ENCODE results near the gene ZNF322. TPM values are rescaled to one million over a fixed set of nuclear protein-coding genes. Genes with fewer than 3 reads are reported as not detected.

The ZNF322 gene, protein sequence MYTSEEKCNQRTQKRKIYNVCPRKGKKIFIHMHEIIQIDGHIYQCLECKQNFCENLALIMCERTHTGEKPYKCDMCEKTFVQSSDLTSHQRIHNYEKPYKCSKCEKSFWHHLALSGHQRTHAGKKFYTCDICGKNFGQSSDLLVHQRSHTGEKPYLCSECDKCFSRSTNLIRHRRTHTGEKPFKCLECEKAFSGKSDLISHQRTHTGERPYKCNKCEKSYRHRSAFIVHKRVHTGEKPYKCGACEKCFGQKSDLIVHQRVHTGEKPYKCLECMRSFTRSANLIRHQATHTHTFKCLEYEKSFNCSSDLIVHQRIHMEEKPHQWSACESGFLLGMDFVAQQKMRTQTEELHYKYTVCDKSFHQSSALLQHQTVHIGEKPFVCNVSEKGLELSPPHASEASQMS
- total RNA-seq = 11.8 and 13.3 TPM in 2 replicates

DNA sequence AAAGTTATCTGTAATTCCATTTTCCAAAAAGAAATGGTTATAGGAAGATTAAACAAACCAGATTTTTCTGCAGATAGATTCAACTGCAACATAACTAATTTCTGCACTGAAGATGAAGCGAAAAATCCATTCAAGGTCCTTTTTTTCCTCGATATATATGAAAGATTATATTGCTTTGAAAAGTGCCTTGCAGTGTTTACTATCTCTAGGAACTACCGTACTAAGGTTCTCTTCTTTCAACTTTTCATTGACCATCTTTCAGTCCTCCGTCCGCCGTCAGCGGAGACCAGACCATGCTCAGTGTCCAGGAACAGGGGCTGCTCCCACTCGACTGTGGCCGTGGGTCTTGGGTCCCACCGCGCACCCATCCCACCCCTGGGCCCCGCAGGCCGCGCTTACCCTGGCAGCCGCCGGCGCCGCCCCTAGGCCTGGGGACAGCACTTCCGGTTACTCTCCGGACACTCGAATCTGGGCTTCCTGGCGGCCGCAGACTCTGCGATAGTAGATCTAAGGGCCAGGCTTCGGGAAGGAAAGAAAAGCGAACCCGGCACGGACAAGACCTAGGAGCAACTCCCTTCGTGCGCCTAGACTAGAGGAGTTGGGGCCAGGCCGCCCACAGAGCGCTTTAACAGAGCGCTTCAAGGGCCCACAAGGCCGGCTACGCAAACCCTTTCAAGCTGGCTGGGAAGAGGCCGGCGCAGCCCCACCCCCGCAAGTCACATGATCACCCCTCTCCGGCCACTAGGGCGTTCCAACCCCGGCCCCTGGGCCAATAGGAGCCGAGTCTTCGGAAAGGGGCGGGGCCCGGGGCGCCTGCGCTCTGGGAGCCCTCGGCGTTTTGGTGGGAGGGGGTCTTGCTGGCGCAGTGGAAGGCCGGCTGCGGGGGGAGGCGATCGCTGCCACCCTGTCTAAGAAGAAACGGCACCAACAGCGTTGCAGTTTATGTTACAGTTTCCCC is at the start of gene ZNF322:
Gene ZNF322, minus strand, starts transcription at position 705 of the 958 bp plus-strand sequence. CDS start 21,193 bp downstream, outside the sequence.

DNA sequence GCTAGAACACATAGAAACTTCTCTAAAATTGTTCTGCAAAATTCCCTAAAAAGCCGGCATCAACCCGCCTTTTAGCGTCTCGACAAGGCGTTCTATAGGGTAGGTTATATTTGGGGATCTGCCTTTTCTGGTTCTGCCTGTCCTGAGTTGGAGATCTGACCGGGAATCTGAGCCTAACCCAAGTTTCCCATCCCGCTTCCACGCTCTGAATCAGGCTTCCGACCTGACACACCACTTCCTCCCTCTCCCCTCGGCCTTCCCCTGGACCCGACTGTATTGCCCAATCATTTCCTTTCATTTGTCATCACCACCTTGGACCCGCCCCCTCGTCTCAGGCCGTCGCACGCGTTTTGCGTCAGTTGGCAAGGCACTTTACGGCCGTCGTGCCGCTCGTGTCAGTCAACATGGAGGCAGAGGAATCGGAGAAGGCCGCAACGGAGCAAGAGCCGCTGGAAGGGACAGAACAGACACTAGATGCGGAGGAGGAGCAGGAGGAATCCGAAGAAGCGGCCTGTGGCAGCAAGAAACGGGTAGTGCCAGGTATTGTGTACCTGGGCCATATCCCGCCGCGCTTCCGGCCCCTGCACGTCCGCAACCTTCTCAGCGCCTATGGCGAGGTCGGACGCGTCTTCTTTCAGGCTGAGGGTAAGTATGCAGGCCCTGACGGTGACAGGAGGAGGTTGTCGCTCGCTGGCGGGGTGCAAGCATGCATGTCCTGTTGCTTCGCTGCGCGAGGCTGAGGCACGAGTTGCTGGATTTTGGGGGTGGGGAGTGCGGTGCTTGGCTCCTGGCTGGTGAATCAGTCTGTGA is 62.8 kb downstream of the ZNF322 start, which contains the start of gene ABT1:
Gene ABT1, plus strand, starts transcription at position 375 of the 810 bp plus-strand sequence. Its CDS starts 30 bp downstream, at position 405.

Other genes starting within 250 kb of the ZNF322 start
- gene BTN3A3, start 219.2 kb downstream of the ZNF322 start, total RNA-seq = 27.6 and 28.5 TPM in 2 replicates
- 5.5 and 5.8 TPM in 2 replicates for gene BTN2A1, start 201.8 kb downstream of the ZNF322 start, total RNA-seq
- not detected in 2 replicates for gene BTN1A1, start 159.4 kb downstream of the ZNF322 start, total RNA-seq
- gene HMGN4, start 121.4 kb downstream of the ZNF322 start, total RNA-seq = 78.1 and 86.5 TPM in 2 replicates
- 11.2 and 19.0 TPM in 2 replicates for gene ABT1, start 62.8 kb downstream of the ZNF322 start, total RNA-seq

All from myometrial cell (primary cell).